Spleen (tissue), 7 donors: ENCODE measurements around the gene AP3B1.

Experiments used
- POLR2A ChIP-seq, 3 donors: fragments of 450-650 bp; IDR thresholded peaks; one replicate each; pipeline ENCODE4 v1.5.1; 2017; ENCODE audit warnings: antibody characterized with exemption in 3 of 3, mild to moderate bottlenecking in 1 of 3
- POLR2AphosphoS5 ChIP-seq, 3 donors: sonication (generic); formaldehyde crosslinking; IDR thresholded peaks; one replicate each; pipeline ENCODE4 v1.5.1; 2017; ENCODE audit warnings: antibody characterized with exemption in 3 of 3
- TF ChIP-seq, protein P1 (sequence below), 11 experiments: fragments of 200-600 bp in 7 of 11; fragments of 450-650 bp in 4 of 11; sonication (generic) in 4 of 11; IDR thresholded peaks in 8 of 11; conservative IDR thresholded peaks in 3 of 11; 1 replicate in 7 of 11; 2 replicates in 4 of 11; pipeline versions ENCODE4 v1.4.0 to v1.8.0; 2016 to 2021; ENCODE audit warnings: antibody characterized with exemption in 11 of 11, inconsistent platforms in 4 of 11, mild to moderate bottlenecking in 1 of 11
- donor health status: DM: no; HTN: no; CAD: no; lungs with moderate emphysema.
- donor health status: DM: no; HTN: no; CAD: no.
- donor health status: DM: no; HTN: no; CAD: no.

GRCh38 chr5:78273436-78273835, 21.1 kb downstream of the AP3B1 start:
- TF ChIP-seq, protein P1, sequence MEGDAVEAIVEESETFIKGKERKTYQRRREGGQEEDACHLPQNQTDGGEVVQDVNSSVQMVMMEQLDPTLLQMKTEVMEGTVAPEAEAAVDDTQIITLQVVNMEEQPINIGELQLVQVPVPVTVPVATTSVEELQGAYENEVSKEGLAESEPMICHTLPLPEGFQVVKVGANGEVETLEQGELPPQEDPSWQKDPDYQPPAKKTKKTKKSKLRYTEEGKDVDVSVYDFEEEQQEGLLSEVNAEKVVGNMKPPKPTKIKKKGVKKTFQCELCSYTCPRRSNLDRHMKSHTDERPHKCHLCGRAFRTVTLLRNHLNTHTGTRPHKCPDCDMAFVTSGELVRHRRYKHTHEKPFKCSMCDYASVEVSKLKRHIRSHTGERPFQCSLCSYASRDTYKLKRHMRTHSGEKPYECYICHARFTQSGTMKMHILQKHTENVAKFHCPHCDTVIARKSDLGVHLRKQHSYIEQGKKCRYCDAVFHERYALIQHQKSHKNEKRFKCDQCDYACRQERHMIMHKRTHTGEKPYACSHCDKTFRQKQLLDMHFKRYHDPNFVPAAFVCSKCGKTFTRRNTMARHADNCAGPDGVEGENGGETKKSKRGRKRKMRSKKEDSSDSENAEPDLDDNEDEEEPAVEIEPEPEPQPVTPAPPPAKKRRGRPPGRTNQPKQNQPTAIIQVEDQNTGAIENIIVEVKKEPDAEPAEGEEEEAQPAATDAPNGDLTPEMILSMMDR (IDR thresholded peaks at IDR 0.05 in 8 of 11, conservative IDR thresholded peaks at IDR 0.05 in 3 of 11), result no peak
- TF ChIP-seq POLR2A (IDR thresholded peaks at IDR 0.05) (no peak), POLR2AphosphoS5 (IDR thresholded peaks at IDR 0.05) (no peak)
